Activated CD8-positive, alpha-beta T cell treated with anti-CD3 and anti-CD28 coated beads for 36 hours (primary cell): ENCODE measurements around the gene SMAD3. TPM values are rescaled to one million over a fixed set of nuclear protein-coding genes. Genes with fewer than 3 reads are reported as not detected.

Experiments used
- ATAC-seq: fragments of 200-7000 bp; cut with Tn5 transposase; one replicate; pipeline ENCODE4 v1.10.0; 2021; ENCODE audit warnings: mild to moderate bottlenecking, moderate library complexity
- CTCF ChIA-PET: fragments of 350-600 bp; sonication (Branson Sonifier 250); formaldehyde crosslinking; loops from one replicate; lab custom pipeline; 2021; ENCODE audit warnings: antibody characterized with exemption; lab: Charles Lee
- POLR2A ChIA-PET: fragments of 350-600 bp; sonication (Branson Sonifier 250); formaldehyde crosslinking; loops from one replicate; lab custom pipeline; 2021; ENCODE audit warnings: antibody characterized with exemption; lab: Charles Lee
- DNase-seq: peaks from one replicate; pipeline ENCODE4 v3.0.0-alpha.2; 2020
- H3K27ac Mint-ChIP-seq: one replicate; pipeline ENCODE4 v1.8.0; 2021; ENCODE audit warnings: mild to moderate bottlenecking, mixed read lengths
- H3K27me3 Mint-ChIP-seq: one replicate; pipeline ENCODE4 v1.8.0; 2021; ENCODE audit warnings: mixed read lengths
- H3K36me3 Mint-ChIP-seq: one replicate; pipeline ENCODE4 v1.8.0; 2021; ENCODE audit warnings: low read depth, mixed read lengths
- H3K4me1 Mint-ChIP-seq: one replicate; pipeline ENCODE4 v1.8.0; 2021; ENCODE audit warnings: low read depth, mixed read lengths
- H3K4me3 Mint-ChIP-seq: one replicate; pipeline ENCODE4 v1.8.0; 2021; ENCODE audit warnings: mild to moderate bottlenecking, moderate library complexity, mixed read lengths
- H3K9me3 Mint-ChIP-seq: one replicate; pipeline ENCODE4 v1.8.0; 2021; ENCODE audit warnings: mixed read lengths
- CTCF ChIP-seq: fragments of 200-600 bp; IDR thresholded peaks from one replicate; pipeline ENCODE4 v1.8.0; 2022; ENCODE audit warnings: antibody characterized with exemption, mild to moderate bottlenecking
- intact Hi-C: fragments of 100-400 bp; cut with micrococcal nuclease; formaldehyde crosslinking; loops from one replicate; pipeline ENCODE4 v1.10.0; 2022
- total RNA-seq, 2 experiments: library from RNA; stranded (reverse); gene quantifications; one replicate each; pipeline ENCODE4 v1.2.3, GENCODE V29; 2021

SMAD3 gene
- total RNA-seq, 2 experiments from 2014 or later: 22.3 to 24.7 TPM

GRCh38 chr15:67089217-67090193, 24.1 kb downstream of the SMAD3 start:
- CTCF ChIA-PET: interaction anchor here (1.0 to 1.5 kb wide), 3 partner anchors 9 to 15 kb away, joined by 3 to 4 read pairs (median 3); no protein-coding TSS in a partner anchor
- Mint-ChIP-seq H3K9me3 (no peaks in the 10 kb centered on the region), H3K27me3 (no peaks in the 10 kb centered on the region), H3K4me3 (no peak overlapping the region), H3K4me1 (peaks cover 92% of the 10 kb centered on the region), H3K27ac (no peak overlapping the region), H3K36me3 (peaks cover 9% of the 10 kb centered on the region)
- POLR2A ChIA-PET: interaction anchor here (0.6 to 1.8 kb wide), 5 partner anchors 12 to 45 kb away, joined by 3 to 7 read pairs (median 3); no protein-coding TSS in a partner anchor
- no peak for DNase-seq
- ATAC-seq: no peak
- intact Hi-C loops: loop anchor here (5.0 to 10.0 kb wide), 3 partner anchors 33 to 215 kb away; no protein-coding TSS in a partner anchor
- TF ChIP-seq CTCF: no peak

- peak overlapping the region; percentile 72 for H3K27ac Mint-ChIP-seq
- ATAC-seq (no peak), DNase-seq (no peak)
- CTCF ChIA-PET: interaction anchor here (1.0 to 1.5 kb wide), 4 partner anchors 10 to 44 kb away, joined by 3 to 4 read pairs (median 3); no protein-coding TSS in a partner anchor
- no peaks in the 10 kb centered on the region for H3K27me3 Mint-ChIP-seq
- intact Hi-C loops: no loop called here
- POLR2A ChIA-PET: interaction anchor here (0.6 to 1.8 kb wide), 6 partner anchors 11 to 44 kb away, joined by 3 to 7 read pairs (median 3); no protein-coding TSS in a partner anchor
- TF ChIP-seq CTCF: no peak
- H3K4me1 Mint-ChIP-seq: peaks cover 86% of the 10 kb centered on the region
- H3K36me3 Mint-ChIP-seq: peaks cover 14% of the 10 kb centered on the region
- peak overlapping the region; percentile 34 for H3K4me3 Mint-ChIP-seq
- no peaks in the 10 kb centered on the region for H3K9me3 Mint-ChIP-seq
Observed at GRCh38 chr15:67090297-67091070, 25.1 kb downstream of the SMAD3 start.

GRCh38 chr15:67091071-67091979, 25.9 kb downstream of the SMAD3 start:
- H3K9me3 Mint-ChIP-seq: no peaks in the 10 kb centered on the region
- intact Hi-C loops: no loop called here
- ChIA-PET CTCF (interaction anchor here (0.9 to 1.5 kb wide), 6 partner anchors 8 to 43 kb away, joined by 3 to 4 read pairs (median 4); no protein-coding TSS in a partner anchor), POLR2A (interaction anchor here (0.8 to 2.5 kb wide), 9 partner anchors 10 to 44 kb away, joined by 3 to 23 read pairs (median 3); no protein-coding TSS in a partner anchor)
- H3K27ac Mint-ChIP-seq: peak overlapping the region; percentile 72
- DNase-seq (peak; percentile 90), ATAC-seq (peak; percentile 86)
- H3K4me1 Mint-ChIP-seq: peaks cover 86% of the 10 kb centered on the region
- H3K27me3 Mint-ChIP-seq: no peaks in the 10 kb centered on the region
- H3K4me3 Mint-ChIP-seq: peak overlapping the region; percentile 34
- no peak for TF ChIP-seq CTCF
- H3K36me3 Mint-ChIP-seq: peaks cover 18% of the 10 kb centered on the region

- POLR2A ChIA-PET: interaction anchor here (0.8 to 2.5 kb wide), 9 partner anchors 9 to 43 kb away, joined by 3 to 23 read pairs (median 3); no protein-coding TSS in a partner anchor
- Mint-ChIP-seq H3K4me3 (no peak overlapping the region), H3K9me3 (no peaks in the 10 kb centered on the region), H3K27ac (peak overlapping the region; percentile 57), H3K36me3 (peaks cover 20% of the 10 kb centered on the region), H3K4me1 (peaks cover 86% of the 10 kb centered on the region), H3K27me3 (no peaks in the 10 kb centered on the region)
- DNase-seq (no peak), ATAC-seq (no peak)
- intact Hi-C loops: no loop called here
- CTCF ChIA-PET: interaction anchor here (0.9 to 1.4 kb wide), 2 partner anchors 9 to 10 kb away, joined by 4 read pairs; no protein-coding TSS in a partner anchor
- TF ChIP-seq CTCF: no peak
Observed at GRCh38 chr15:67091980-67092677, 26.7 kb downstream of the SMAD3 start.
